SH-SY5Y (cell line): ENCODE results near the gene ERFL.

Experiments used
- GATA2 ChIP-seq: IDR thresholded peaks from 2 replicates; pipeline ENCODE4 v1.6.1; 2011; ENCODE audit warnings: mild to moderate bottlenecking, low read depth, low read length
- GATA3 ChIP-seq: IDR thresholded peaks from 2 replicates; pipeline ENCODE4 v1.6.1; 2011; ENCODE audit warnings: low read depth, mild to moderate bottlenecking, low read length, moderate library complexity

GRCh38 chr19:41908724-41909464 is 19.4 kb downstream of the ERFL start:
- TF ChIP-seq GATA3, result no peak
- TF ChIP-seq GATA2, result no peak
